LNCAP (cell line): ENCODE data around the gene ZNF670.

Experiments used
- CTCF ChIP-seq: fragments of 450-650 bp; IDR thresholded peaks from 2 replicates; pipeline ENCODE4 v1.5.1; 2017; ENCODE audit warnings: mild to moderate bottlenecking

ZNF670 gene

GRCh38 chr1:247079141-247079874 lies 697 bp upstream of the ZNF670 start:
- TF ChIP-seq CTCF: no peak

GRCh38 chr1:247077876-247078257 lies 744 bp downstream of the ZNF670 start:
- TF ChIP-seq CTCF: no peak

GRCh38 chr1:247077213-247077612 lies 1.4 kb downstream of the ZNF670 start:
- no peak for TF ChIP-seq CTCF

GRCh38 chr1:247070645-247071044 lies 8.0 kb downstream of the ZNF670 start:
- no peak for TF ChIP-seq CTCF

- no peak for TF ChIP-seq CTCF
Observed at GRCh38 chr1:247064304-247064703, 14.3 kb downstream of the ZNF670 start.

- TF ChIP-seq CTCF: no peak
Observed at GRCh38 chr1:247060771-247061170, 17.8 kb downstream of the ZNF670 start.

GRCh38 chr1:247056071-247056470 lies 22.5 kb downstream of the ZNF670 start:
- TF ChIP-seq CTCF: no peak

- no peak for TF ChIP-seq CTCF
Observed at GRCh38 chr1:247054992-247055415, 23.6 kb downstream of the ZNF670 start.
